OCI-LY7 (cell line): ENCODE data around the gene UBE3B.

Experiments used
- EZH2phosphoT487 ChIP-seq: fragments of 200-600 bp; sonication (generic); IDR thresholded peaks from 2 replicates; pipeline ENCODE4 v1.6.1; 2018; ENCODE audit warnings: low read depth, borderline replicate concordance, mild to moderate bottlenecking, mixed run types, antibody characterized with exemption, low read length, moderate library complexity, mixed read lengths
- TF ChIP-seq, protein P1 (sequence below): fragments of 200-600 bp; sonication (generic); conservative IDR thresholded peaks from 2 replicates; pipeline ENCODE4 v1.5.1; 2014; ENCODE audit warnings: mild to moderate bottlenecking, antibody characterized with exemption, low read length, moderate library complexity, mixed read lengths

DNA sequence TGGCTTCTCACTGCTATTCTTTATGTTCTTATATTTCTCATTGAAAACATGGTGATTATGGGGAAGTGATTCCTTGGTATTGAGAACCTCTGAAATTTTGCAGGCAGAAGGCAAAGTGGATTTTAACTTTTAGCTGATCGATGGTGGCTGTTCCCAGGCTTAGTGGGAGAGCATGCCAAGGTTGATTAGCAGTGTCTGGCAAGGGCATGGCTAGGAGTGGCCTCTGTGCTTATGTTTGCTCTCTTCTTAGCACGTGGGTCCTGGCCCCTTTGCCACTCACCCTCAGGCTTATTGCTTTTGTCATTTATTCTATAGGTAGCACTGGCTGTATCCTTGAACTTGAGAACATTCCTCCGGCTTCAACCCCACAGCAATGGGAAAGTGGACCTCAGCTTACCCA, 98.2 kb downstream of the UBE3B start:
- TF ChIP-seq, protein P1, sequence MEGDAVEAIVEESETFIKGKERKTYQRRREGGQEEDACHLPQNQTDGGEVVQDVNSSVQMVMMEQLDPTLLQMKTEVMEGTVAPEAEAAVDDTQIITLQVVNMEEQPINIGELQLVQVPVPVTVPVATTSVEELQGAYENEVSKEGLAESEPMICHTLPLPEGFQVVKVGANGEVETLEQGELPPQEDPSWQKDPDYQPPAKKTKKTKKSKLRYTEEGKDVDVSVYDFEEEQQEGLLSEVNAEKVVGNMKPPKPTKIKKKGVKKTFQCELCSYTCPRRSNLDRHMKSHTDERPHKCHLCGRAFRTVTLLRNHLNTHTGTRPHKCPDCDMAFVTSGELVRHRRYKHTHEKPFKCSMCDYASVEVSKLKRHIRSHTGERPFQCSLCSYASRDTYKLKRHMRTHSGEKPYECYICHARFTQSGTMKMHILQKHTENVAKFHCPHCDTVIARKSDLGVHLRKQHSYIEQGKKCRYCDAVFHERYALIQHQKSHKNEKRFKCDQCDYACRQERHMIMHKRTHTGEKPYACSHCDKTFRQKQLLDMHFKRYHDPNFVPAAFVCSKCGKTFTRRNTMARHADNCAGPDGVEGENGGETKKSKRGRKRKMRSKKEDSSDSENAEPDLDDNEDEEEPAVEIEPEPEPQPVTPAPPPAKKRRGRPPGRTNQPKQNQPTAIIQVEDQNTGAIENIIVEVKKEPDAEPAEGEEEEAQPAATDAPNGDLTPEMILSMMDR = no peak
- TF ChIP-seq EZH2phosphoT487 = no peak
